Fibroblast of lung (primary cell): ENCODE data around the gene HS6ST2. TPM values are rescaled to one million over a fixed set of nuclear protein-coding genes. Genes with fewer than 3 reads are reported as not detected.

Experiments used
- DNase-seq, 2 donors: peaks; one replicate each; pipeline versions ENCODE4 v3.0.0 to v3.0.0-alpha.2; 2010; ENCODE audit warnings: low read depth in 2 of 2
- H2AFZ ChIP-seq: 2 replicates; pipeline ENCODE4 v1.5.1; 2012; ENCODE audit warnings: low read length, control low read depth, inconsistent platforms
- H3K27ac ChIP-seq: 2 replicates; pipeline ENCODE4 v1.5.1; 2011; ENCODE audit warnings: low read length, control low read depth; ENCODE audit not compliant: insufficient read depth
- H3K27me3 ChIP-seq: 2 replicates; pipeline ENCODE4 v1.5.1; 2011; ENCODE audit warnings: mild to moderate bottlenecking, low read length; ENCODE audit not compliant: control insufficient read depth, insufficient read depth
- H3K36me3 ChIP-seq: 2 replicates; pipeline ENCODE4 v1.5.1; 2011; ENCODE audit warnings: low read length; ENCODE audit not compliant: control insufficient read depth, insufficient read depth
- H3K4me1 ChIP-seq: 2 replicates; pipeline ENCODE4 v1.5.1; 2011; ENCODE audit warnings: low read length; ENCODE audit not compliant: control insufficient read depth, insufficient read depth; ENCODE audit errors: extremely low read depth
- H3K4me2 ChIP-seq: 2 replicates; pipeline ENCODE4 v1.5.1; 2011; ENCODE audit warnings: low read length, control low read depth; ENCODE audit not compliant: insufficient read depth; ENCODE audit errors: extremely low read depth
- H3K4me3 ChIP-seq, 4 experiments: fragments of 200-600 bp in 1 of 4; sonication (generic) in 1 of 4; replicated peaks in 1 of 4; 2 replicates each; pipeline ENCODE4 v1.5.1; 2011 to 2016; ENCODE audit warnings: low read length in 4 of 4, low read depth in 3 of 4, mild to moderate bottlenecking in 3 of 4, control low read depth in 2 of 4, inconsistent platforms in 1 of 4, mixed read lengths in 1 of 4; ENCODE audit not compliant: insufficient read depth in 1 of 4; ENCODE audit errors: control extremely low read depth in 1 of 4
- H3K79me2 ChIP-seq: 2 replicates; pipeline ENCODE4 v1.5.1; 2012; ENCODE audit warnings: mild to moderate bottlenecking, low read length, inconsistent platforms; ENCODE audit not compliant: control insufficient read depth, insufficient read depth
- H3K9ac ChIP-seq: 2 replicates; pipeline ENCODE4 v1.5.1; 2011; ENCODE audit warnings: mild to moderate bottlenecking, low read length, control low read depth; ENCODE audit not compliant: insufficient read depth
- H3K9me3 ChIP-seq: 2 replicates; pipeline ENCODE4 v1.5.1; 2012; ENCODE audit warnings: low read depth, low read length; ENCODE audit not compliant: control insufficient read depth, insufficient read depth
- H4K20me1 ChIP-seq: 2 replicates; pipeline ENCODE4 v1.5.1; 2011; ENCODE audit warnings: low read length; ENCODE audit not compliant: control insufficient read depth, insufficient read depth; ENCODE audit errors: extremely low read depth
- CTCF ChIP-seq, 2 donors: IDR thresholded peaks in 1 of 2; conservative IDR thresholded peaks in 1 of 2; 1 replicate in 1 of 2; 2 replicates in 1 of 2; pipeline ENCODE4 v1.5.1; 2011 to 2012; ENCODE audit warnings: low read length in 2 of 2, control low read depth in 1 of 2, inconsistent platforms in 1 of 2, low read depth in 1 of 2, mild to moderate bottlenecking in 1 of 2
- EZH2 ChIP-seq: IDR thresholded peaks from 2 replicates; pipeline ENCODE4 v1.5.1; 2012; ENCODE audit warnings: low read length, control low read depth, mild to moderate bottlenecking; ENCODE audit errors: missing control alignments
- polyA plus RNA-seq, 2 donors: library from polyadenylated mRNA; depleted of rRNA in 1 of 2; stranded (reverse) in 1 of 2; unstranded in 1 of 2; fragments of >200 nt; gene quantifications; 2 replicates each; pipeline ENCODE4 v1.2.1, GENCODE V29; 2011 to 2012; ENCODE audit warnings: missing spikeins in 1 of 2
- total RNA-seq: library from RNA; depleted of rRNA; stranded (reverse); fragments of >200 nt; gene quantifications from 2 replicates; pipeline ENCODE4 v1.2.1, GENCODE V29; 2014

The HS6ST2 gene
- total and polyA plus RNA-seq, 2 donors (not counting 1 experiment from before 2014, with no cell fraction given), result 0.01 to 0.17 TPM

DNA sequence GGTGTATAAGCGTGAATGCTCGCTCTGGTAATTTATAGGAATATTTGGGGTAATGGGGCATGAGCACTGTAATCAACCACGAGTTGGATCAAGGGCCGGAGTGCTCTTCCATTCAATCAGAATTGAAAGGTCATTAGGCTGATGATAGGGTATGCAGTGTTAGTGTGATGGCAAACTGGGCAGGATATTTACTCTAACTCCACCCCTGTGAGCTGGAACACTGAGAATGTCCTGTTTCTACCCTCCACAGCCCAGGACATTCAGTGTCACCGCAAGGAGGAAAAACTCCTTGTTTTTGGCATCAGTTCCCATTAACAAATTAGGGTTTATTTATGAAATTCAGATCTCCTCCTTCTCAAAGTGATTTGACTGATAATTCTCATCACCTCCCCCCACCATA lies 137.8 kb downstream of the HS6ST2 start:
- H3K79me2 ChIP-seq, result no peaks in the 10 kb centered on the region
- H4K20me1 ChIP-seq, result no peaks in the 10 kb centered on the region
- no peak overlapping the region for H3K9ac ChIP-seq
- H3K4me1 ChIP-seq, result no peaks in the 10 kb centered on the region
- no peak for TF ChIP-seq CTCF (conservative IDR thresholded peaks at IDR 0.05 in 1 of 2, IDR thresholded peaks at IDR 0.05 in 1 of 2; ENCODE audit: low read depth in 1 of 2, low read length in 2 of 2)
- no peak for TF ChIP-seq EZH2
- no peak overlapping the region for H3K4me2 ChIP-seq
- H2AFZ ChIP-seq, result no peak overlapping the region
- no peaks in the 10 kb centered on the region for H3K27me3 ChIP-seq
- H3K27ac ChIP-seq, result no peak overlapping the region
- no peaks in the 10 kb centered on the region for H3K36me3 ChIP-seq
- no peak overlapping the region for H3K4me3 ChIP-seq
- H3K9me3 ChIP-seq, result no peaks in the 10 kb centered on the region
- no peak for DNase-seq

DNA sequence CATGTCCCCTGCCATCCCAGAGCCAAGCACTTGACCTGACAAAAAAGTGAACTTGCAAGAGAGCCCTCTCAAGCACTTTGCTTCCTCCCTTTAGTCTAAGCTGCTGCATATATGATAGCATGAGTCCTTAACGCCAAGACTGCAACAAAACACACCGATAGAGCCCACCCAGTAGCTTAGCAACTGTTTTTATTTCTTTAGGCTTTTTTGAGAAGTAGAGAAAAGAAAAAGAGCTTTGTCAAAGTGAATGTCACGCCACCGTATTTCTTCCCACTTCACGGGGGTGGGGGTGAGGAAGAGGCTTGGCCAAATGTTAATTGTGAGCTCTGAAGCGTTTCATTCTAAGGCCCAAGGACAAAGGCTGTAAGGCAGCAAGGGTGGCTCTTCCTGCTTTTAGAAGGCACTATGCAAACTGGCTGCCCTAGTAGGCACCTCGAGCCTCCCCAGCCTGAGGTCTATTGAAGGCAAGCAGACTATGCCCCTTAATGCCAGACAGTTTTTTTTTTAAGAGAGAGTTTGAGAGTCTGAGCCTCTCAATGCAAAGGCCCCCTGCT lies 138.6 kb downstream of the HS6ST2 start:
- no peak for TF ChIP-seq CTCF (conservative IDR thresholded peaks at IDR 0.05 in 1 of 2, IDR thresholded peaks at IDR 0.05 in 1 of 2; ENCODE audit: low read depth in 1 of 2, low read length in 2 of 2)
- TF ChIP-seq EZH2, result no peak
- no peaks in the 10 kb centered on the region for H3K27me3 ChIP-seq
- no peaks in the 10 kb centered on the region for H3K4me1 ChIP-seq
- no peak overlapping the region for H3K4me3 ChIP-seq
- H4K20me1 ChIP-seq, result no peaks in the 10 kb centered on the region
- H3K9ac ChIP-seq, result no peak overlapping the region
- no peak for DNase-seq
- no peaks in the 10 kb centered on the region for H3K79me2 ChIP-seq
- H3K4me2 ChIP-seq, result no peak overlapping the region
- H3K36me3 ChIP-seq, result no peaks in the 10 kb centered on the region
- H3K27ac ChIP-seq, result no peak overlapping the region
- no peak overlapping the region for H2AFZ ChIP-seq
- no peaks in the 10 kb centered on the region for H3K9me3 ChIP-seq

DNA sequence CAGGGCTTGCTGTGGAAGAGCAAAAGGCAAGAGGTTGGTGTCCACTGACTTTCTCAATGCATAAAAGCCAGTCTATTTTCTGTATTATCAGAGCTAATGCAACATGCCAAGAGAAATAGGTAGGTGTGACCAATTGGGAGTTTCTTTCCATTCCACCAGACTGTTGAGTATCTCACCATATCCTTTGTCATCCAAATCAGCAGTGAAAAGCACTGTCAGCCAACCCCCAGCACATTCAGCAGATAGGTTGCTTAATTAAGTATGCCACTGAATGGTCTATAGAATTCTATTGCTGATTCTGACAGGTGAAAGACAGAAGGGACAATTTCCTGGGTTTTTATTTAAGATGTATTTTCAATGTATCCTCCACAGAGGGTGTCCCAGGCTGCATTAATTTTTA lies 139.8 kb downstream of the HS6ST2 start:
- TF ChIP-seq CTCF (conservative IDR thresholded peaks at IDR 0.05 in 1 of 2, IDR thresholded peaks at IDR 0.05 in 1 of 2; ENCODE audit: low read depth in 1 of 2, low read length in 2 of 2), result no peak
- no peak for TF ChIP-seq EZH2

More for the DNA sequence above, 139.8 kb downstream of the HS6ST2 start:
- Histone ChIP-seq H3K27ac (no peak overlapping the region), H3K9ac (no peak overlapping the region), H3K4me2 (no peak overlapping the region), H3K9me3 (no peaks in the 10 kb centered on the region), H3K4me3 (no peak overlapping the region), H2AFZ (no peak overlapping the region), H3K36me3 (no peaks in the 10 kb centered on the region), H3K79me2 (no peaks in the 10 kb centered on the region), H3K4me1 (no peaks in the 10 kb centered on the region), H3K27me3 (no peaks in the 10 kb centered on the region), H4K20me1 (no peaks in the 10 kb centered on the region)
- no peak for DNase-seq
